ENCODE data around the gene TRIOBP.
A peak's percentile ranks its signal among the peaks of the same experiment; 100 is the strongest.
"Not testable (repeated sequence)": the region's sequence is repeated elsewhere in the genome, so short reads cannot be mapped to it uniquely, and the experiment has no call there.

TRIOBP gene

DNA sequence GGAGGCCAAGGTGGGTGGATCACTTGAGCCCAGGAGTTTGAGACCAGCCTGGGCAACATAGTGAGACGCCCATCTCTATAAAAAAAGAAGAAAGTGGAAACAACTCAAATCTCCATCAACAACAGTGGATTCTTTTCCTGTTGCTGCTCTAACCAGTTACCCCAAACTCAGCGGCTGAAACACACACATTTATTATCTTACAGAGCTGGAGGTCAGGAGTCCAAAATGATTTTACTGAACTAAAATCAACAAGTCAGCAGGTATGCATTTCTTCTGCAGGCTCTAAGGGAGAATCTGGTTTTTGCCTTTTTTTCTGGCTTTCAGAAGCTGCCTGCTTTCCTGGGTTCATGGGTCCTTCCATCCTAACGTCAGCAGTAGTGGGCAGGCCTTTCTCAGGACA is 99.2 kb downstream of the TRIOBP start:
- Histone ChIP-seq H3K4me1 (ENCODE audit: control insufficient read depth, insufficient read depth, low read length) (no peaks in the 10 kb centered on the region), H3K4me3 (ENCODE audit: low read length) (no peak overlapping the region)
- DNase-seq (ENCODE audit: low read depth) = no peak

DNA sequence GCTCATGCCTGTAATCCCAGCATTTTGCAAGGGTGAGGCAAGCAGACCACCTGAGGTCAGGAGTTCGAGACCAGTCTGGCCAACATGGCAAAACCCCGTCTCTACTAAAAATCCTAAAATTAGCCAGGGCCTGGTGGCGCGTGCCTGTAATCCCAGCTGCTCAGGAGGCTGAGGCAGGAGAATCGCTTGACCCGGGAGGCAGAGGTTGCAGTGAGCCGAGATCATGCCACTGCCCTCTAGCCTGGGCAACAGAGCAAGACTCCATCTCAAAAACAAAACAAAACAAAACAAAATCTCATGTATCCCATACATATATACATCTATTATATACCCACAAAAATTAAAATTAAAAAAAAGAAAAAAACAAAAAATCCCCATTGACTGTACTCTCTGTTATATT is 100.4 kb downstream of the TRIOBP start:
- not testable (repeated sequence) for H3K27me3 ChIP-seq (replicated peaks; ENCODE audit: control insufficient read depth, insufficient read depth, low read length); H3K36me3 ChIP-seq (ENCODE audit: control insufficient read depth, insufficient read depth, low read length, severe bottlenecking); H3K9me3 ChIP-seq (ENCODE audit: control insufficient read depth, low read length); DNase-seq (ENCODE audit: low read depth); H3K4me3 ChIP-seq (ENCODE audit: low read length); H3K4me1 ChIP-seq (ENCODE audit: control insufficient read depth, insufficient read depth, low read length); H3K9ac ChIP-seq (ENCODE audit: low read length)

More for the DNA sequence above, 99.2 kb downstream of the TRIOBP start:
- H3K27me3 ChIP-seq (replicated peaks; ENCODE audit: control insufficient read depth, insufficient read depth, low read length) = no peaks in the 10 kb centered on the region
- no peaks in the 10 kb centered on the region for H3K9me3 ChIP-seq (ENCODE audit: control insufficient read depth, low read length)
- no peaks in the 10 kb centered on the region for H3K36me3 ChIP-seq (ENCODE audit: control insufficient read depth, insufficient read depth, low read length, severe bottlenecking)
- no peak overlapping the region for H3K9ac ChIP-seq (ENCODE audit: low read length)

DNA sequence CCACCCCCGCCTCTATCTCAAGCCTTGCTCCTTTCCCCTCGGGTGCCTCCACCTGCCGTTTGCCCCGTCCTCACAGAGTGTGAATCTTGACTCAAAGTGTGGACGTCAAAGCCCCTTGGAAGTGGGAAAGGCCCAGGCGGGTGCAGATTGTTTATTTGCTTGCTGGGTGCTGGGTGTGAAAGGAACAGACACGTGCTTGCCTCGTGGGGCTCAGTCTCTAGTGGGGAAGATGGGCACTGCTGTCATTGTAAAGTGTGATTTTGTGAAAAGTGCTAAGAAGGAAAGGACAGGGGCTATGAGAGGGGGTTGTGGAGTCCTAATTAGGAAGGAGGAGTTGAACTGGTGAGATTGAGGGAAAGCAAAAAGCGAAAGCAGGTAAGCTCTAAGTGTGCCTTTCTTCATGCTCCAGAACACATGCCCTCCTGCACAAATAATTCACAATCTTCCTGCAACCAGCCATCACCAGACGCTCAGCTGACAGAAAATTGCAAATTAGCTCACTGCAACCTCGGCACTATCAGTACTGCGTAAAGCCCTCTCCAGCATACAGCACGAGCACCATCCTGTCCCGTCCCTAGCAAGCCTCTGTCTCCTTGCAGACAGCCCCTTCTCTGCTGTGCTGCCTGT is 101.1 kb downstream of the TRIOBP start:
- no peaks in the 10 kb centered on the region for H3K27me3 ChIP-seq (replicated peaks; ENCODE audit: control insufficient read depth, insufficient read depth, low read length)
- no peak for DNase-seq (ENCODE audit: low read depth)
- peaks cover 8% of the 10 kb centered on the region for H3K4me1 ChIP-seq (ENCODE audit: control insufficient read depth, insufficient read depth, low read length)
- H3K4me3 ChIP-seq (ENCODE audit: low read length) = no peak overlapping the region
- no peaks in the 10 kb centered on the region for H3K36me3 ChIP-seq (ENCODE audit: control insufficient read depth, insufficient read depth, low read length, severe bottlenecking)
- H3K9ac ChIP-seq (ENCODE audit: low read length) = no peak overlapping the region
- H3K9me3 ChIP-seq (ENCODE audit: control insufficient read depth, low read length) = no peaks in the 10 kb centered on the region

DNA sequence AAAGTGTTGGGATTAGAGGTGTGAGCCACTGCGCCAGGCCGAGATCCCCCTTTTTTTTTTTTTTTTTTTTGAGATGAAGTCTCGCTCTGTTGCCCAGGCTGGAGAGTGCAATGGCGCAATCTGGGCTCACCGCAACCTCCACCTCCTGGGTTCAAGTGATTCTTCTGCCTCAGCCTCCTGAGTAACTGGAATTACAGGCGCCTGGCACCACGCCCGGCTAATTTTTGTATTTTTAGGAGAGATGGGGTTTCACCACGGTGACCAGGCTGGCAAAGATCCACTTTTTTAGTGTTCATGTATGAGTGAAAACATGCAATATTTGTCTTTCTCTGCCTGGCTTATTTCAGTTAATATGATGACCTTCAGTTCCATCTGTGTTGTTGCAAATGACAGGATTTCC is 103.1 kb downstream of the TRIOBP start:
- H3K36me3 ChIP-seq (ENCODE audit: control insufficient read depth, insufficient read depth, low read length, severe bottlenecking); DNase-seq (ENCODE audit: low read depth); H3K9ac ChIP-seq (ENCODE audit: low read length); H3K4me1 ChIP-seq (ENCODE audit: control insufficient read depth, insufficient read depth, low read length); H3K27me3 ChIP-seq (replicated peaks; ENCODE audit: control insufficient read depth, insufficient read depth, low read length); H3K4me3 ChIP-seq (ENCODE audit: low read length); H3K9me3 ChIP-seq (ENCODE audit: control insufficient read depth, low read length): not testable (repeated sequence)

DNA sequence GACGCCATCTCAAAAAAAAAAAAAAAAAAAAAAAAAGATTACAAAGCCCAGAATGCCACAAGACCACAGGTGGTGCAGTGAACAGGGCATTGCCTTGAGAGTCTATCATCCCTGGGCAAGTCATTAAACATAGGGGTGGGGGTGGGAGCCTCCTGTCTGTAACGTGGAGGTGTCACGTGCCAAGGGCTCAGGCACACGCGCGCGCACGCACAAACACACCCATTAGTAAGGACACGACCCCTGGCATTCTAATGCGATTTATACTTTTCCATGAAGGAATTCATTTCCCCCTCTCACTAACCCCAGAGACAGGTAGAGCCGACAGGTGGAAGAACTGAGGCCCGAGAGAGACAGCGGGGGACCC is 105.1 kb downstream of the TRIOBP start:
- Histone ChIP-seq H3K4me3 (ENCODE audit: low read length) (peak overlapping the region; percentile 80), H3K27me3 (replicated peaks; ENCODE audit: control insufficient read depth, insufficient read depth, low read length) (no peaks in the 10 kb centered on the region), H3K9me3 (ENCODE audit: control insufficient read depth, low read length) (no peaks in the 10 kb centered on the region), H3K4me1 (ENCODE audit: control insufficient read depth, insufficient read depth, low read length) (peaks cover 25% of the 10 kb centered on the region), H3K36me3 (ENCODE audit: control insufficient read depth, insufficient read depth, low read length, severe bottlenecking) (no peaks in the 10 kb centered on the region), H3K9ac (ENCODE audit: low read length) (peak overlapping the region; percentile 85)
- DNase-seq (ENCODE audit: low read depth) = no peak

DNA sequence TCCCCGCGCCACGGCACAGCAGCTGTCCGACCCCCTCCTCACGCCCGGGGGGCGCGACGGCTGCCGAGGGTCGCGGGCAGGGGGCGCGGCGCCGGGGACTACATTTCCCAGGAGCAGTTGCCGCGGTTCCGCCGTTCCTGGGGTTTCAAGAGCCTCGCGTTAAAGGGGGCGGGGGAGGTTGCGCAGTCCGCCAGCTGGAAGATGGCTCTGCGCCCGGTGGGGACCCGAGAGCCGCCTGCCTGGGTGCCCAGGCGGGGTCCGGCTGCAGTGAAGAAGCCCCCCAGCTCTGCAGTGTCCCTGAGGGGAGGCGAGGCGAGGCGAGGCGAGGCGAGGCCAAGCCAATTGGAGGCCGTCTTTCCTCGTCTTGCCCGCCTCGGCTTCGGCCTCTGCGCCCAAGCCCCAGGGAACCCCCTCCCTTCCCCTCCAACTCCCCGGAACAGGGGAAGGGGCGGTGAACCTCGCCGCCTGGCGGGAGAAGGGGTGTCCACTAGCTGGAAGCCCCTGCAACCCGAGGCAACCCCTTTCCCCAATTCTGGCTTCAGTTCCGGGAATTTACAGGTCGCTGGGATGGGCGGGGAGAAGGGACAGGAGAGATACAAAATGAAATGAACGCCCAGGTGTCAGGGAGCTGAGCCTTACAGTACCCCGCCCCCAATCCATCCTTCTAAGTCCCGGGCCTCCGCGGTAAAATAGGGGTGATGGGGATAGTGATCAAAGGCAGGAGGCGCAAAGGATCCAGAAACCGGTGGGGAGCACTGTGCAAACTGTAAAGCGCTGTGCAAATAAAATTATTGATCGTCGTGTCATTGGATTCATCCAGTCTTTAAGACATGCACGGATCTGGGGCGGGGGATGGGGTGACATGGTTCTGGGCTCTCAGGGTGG is 105.7 kb downstream of the TRIOBP start:
- Histone ChIP-seq H3K4me1 (ENCODE audit: control insufficient read depth, insufficient read depth, low read length) (peaks cover 25% of the 10 kb centered on the region), H3K9ac (ENCODE audit: low read length) (peak overlapping the region; percentile 85), H3K9me3 (ENCODE audit: control insufficient read depth, low read length) (no peaks in the 10 kb centered on the region), H3K4me3 (ENCODE audit: low read length) (peak overlapping the region; percentile 80), H3K27me3 (replicated peaks; ENCODE audit: control insufficient read depth, insufficient read depth, low read length) (no peaks in the 10 kb centered on the region), H3K36me3 (ENCODE audit: control insufficient read depth, insufficient read depth, low read length, severe bottlenecking) (no peaks in the 10 kb centered on the region)
- peak; percentile 76 for DNase-seq (ENCODE audit: low read depth)

DNA sequence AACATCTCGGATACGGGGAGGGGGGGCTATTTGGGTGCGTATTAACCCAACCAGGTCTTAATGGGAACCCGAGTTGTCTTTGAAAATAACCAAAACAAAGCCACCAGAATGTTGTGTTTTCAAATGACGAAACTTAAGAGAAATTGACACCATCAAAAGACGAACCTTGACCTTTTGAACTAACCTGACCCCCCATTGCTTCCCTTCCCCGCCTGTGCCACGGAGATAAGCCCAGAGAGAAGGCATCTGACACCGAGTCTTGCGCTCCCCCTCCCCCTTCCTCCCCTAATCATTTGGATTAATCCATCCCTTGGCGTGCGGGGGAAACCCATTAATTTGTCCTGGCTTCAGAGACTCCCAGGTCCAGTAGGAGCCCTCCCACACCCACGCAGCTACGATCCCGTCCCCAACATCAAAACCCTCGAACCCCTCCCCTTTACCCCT is 106.4 kb downstream of the TRIOBP start:
- no peak for DNase-seq (ENCODE audit: low read depth)
- Histone ChIP-seq H3K27me3 (replicated peaks; ENCODE audit: control insufficient read depth, insufficient read depth, low read length) (no peaks in the 10 kb centered on the region), H3K4me3 (ENCODE audit: low read length) (peak overlapping the region; percentile 80), H3K9ac (ENCODE audit: low read length) (peak overlapping the region; percentile 85), H3K36me3 (ENCODE audit: control insufficient read depth, insufficient read depth, low read length, severe bottlenecking) (no peaks in the 10 kb centered on the region), H3K4me1 (ENCODE audit: control insufficient read depth, insufficient read depth, low read length) (peaks cover 28% of the 10 kb centered on the region), H3K9me3 (ENCODE audit: control insufficient read depth, low read length) (no peaks in the 10 kb centered on the region)

DNA sequence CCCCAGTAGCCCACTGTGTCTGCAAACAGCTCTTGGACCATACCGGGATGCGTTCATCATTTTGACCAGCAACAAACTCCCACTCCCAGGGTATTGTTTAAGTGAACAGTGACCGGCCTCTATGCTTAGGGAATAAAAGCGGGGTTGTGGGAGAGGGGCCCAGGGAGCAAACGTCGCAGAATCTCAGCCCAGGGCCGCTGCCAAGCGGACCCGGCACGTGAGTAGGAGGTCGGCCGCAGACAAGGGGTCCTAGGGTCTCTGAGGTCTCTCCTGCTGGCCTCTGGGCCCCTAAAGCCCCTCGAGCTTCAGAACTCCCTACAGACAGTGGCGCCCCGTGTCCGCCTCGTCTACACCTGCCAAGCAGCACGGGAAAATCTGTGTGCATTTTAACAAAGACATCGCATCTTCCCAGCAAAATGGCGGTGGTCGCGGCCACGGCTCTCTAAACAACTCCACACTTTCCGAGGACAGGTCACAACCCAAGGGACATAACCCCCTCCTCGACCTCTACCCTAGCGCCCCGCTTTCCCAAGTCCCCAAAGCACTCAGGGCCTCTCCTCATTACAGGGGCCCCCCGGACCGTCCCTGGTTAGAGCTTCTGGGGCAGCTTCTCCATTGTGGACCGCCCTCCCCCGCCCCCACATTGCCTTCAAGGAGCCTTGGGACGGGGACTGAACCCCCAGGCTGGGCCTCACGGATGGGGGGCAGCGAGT is 106.9 kb downstream of the TRIOBP start:
- no peaks in the 10 kb centered on the region for H3K9me3 ChIP-seq (ENCODE audit: control insufficient read depth, low read length)
- no peak for DNase-seq (ENCODE audit: low read depth)
- H3K27me3 ChIP-seq (replicated peaks; ENCODE audit: control insufficient read depth, insufficient read depth, low read length) = no peaks in the 10 kb centered on the region

DNA sequence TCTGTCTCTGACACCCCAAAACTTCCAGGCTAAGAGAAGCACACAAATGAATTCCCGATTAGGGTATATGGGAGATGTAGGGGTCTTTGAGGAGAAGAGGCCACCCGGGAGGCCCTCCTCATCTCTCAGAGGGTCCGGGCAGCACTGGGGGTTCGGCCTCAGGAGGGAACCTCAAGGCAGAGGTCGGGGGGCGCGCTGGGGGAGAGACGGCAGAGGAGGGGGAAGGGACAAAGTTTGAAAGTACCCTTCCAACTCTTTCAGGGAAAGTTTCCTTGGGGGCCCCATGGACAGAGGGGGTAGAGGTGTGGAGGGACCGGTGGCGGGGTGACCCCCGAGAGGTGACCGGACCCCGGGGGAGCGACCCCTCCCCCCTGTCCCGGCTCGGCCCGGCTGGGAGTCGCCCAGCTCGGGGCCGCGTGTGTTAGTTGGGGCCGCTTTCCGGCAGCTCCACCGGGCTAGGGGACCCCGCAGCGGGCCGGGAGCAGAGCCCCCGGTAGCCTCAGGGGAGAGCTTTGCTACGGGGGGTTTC is 107.6 kb downstream of the TRIOBP start:
- peak overlapping the region; percentile 85 for H3K9ac ChIP-seq (ENCODE audit: low read length)
- DNase-seq (ENCODE audit: low read depth) = peak; percentile 22
- peak overlapping the region; percentile 88 for H3K4me3 ChIP-seq (ENCODE audit: low read length)
- H3K9me3 ChIP-seq (ENCODE audit: control insufficient read depth, low read length) = no peaks in the 10 kb centered on the region
- peaks cover 32% of the 10 kb centered on the region for H3K4me1 ChIP-seq (ENCODE audit: control insufficient read depth, insufficient read depth, low read length)
- H3K36me3 ChIP-seq (ENCODE audit: control insufficient read depth, insufficient read depth, low read length, severe bottlenecking) = no peaks in the 10 kb centered on the region
- no peaks in the 10 kb centered on the region for H3K27me3 ChIP-seq (replicated peaks; ENCODE audit: control insufficient read depth, insufficient read depth, low read length)

More for the DNA sequence above, 106.9 kb downstream of the TRIOBP start:
- Histone ChIP-seq H3K4me3 (ENCODE audit: low read length) (no peak overlapping the region), H3K9ac (ENCODE audit: low read length) (peak overlapping the region; percentile 85), H3K36me3 (ENCODE audit: control insufficient read depth, insufficient read depth, low read length, severe bottlenecking) (no peaks in the 10 kb centered on the region), H3K4me1 (ENCODE audit: control insufficient read depth, insufficient read depth, low read length) (peaks cover 32% of the 10 kb centered on the region)

DNA sequence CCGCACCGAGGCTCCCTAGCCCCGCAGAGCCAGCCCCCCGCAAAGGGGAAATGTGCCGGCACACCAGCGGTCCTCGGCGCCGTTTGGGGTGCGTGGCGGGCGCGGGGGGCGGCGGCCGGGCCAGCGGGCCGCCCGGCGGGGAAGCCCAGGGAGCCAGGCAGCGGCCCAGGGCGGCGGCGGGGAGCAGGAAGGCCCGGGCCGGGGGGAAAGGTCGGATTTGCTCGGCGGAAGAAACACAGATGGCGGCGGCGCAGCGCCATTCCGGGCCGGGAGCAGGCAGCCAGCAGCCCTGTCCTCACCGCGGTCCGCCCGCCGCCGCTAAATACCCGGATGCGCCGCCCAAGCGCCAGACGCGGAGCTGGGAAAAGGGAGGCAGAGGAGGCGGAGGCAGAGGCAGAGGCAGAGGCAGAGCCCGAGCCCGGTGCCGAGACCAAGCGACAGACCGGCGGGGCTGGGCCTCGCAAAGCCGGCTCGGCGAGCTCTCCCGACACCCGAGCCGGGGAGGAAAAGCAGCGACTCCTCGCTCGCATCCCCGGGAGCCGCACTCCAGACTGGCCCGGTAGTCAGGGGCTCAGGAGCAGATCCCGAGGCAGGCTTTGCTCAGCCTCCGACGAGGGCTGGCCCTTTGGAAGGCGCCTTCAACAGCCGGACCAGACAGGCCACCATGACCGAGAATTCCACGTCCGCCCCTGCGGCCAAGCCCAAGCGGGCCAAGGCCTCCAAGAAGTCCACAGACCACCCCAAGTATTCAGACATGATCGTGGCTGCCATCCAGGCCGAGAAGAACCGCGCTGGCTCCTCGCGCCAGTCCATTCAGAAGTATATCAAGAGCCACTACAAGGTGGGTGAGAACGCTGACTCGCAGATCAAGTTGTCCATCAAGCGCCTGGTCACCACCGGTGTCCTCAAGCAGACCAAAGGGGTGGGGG is 108.3 kb downstream of the TRIOBP start:
- H3K4me3 ChIP-seq (ENCODE audit: low read length) = peak overlapping the region; percentile 88
- H3K9me3 ChIP-seq (ENCODE audit: control insufficient read depth, low read length) = no peaks in the 10 kb centered on the region
- peak overlapping the region; percentile 85 for H3K9ac ChIP-seq (ENCODE audit: low read length)
- no peaks in the 10 kb centered on the region for H3K36me3 ChIP-seq (ENCODE audit: control insufficient read depth, insufficient read depth, low read length, severe bottlenecking)
- peak; percentile 88 for DNase-seq (ENCODE audit: low read depth)
- H3K4me1 ChIP-seq (ENCODE audit: control insufficient read depth, insufficient read depth, low read length) = peaks cover 32% of the 10 kb centered on the region
- no peaks in the 10 kb centered on the region for H3K27me3 ChIP-seq (replicated peaks; ENCODE audit: control insufficient read depth, insufficient read depth, low read length)
